ENCODE data around the gene DUSP5. TPM values are rescaled to one million over a fixed set of nuclear protein-coding genes. Genes with fewer than 3 reads are reported as not detected.
"Not testable (repeated sequence)": the region's sequence is repeated elsewhere in the genome, so short reads cannot be mapped to it uniquely, and the experiment has no call there.

DUSP5 gene
- total and polyA plus RNA-seq, 8 donors: 9.4 to 21.9 (median 20.3) TPM

DNA sequence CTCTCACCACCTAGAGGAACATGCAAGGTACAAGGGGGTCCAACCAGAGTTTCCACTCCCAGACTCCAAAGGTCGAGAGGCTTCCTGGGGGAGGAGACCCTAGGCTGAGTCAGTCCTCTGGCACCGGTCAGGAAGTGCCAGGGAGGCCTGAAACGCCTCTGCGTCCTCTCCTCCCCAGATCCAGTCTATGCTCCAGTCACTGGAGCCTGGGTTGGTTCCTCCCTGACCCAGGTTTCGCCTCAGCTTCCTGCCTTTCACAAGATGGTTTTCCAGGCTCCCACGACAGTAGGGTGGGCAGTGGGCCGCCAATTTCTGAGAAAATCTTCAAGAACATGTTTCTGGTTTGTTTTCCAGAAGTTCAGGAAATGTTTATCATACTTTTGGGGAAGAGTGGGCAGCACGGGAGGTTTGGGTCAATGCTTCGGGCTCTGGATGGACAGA, 30.0 kb downstream of the DUSP5 start:
- ATAC-seq: no peak

DNA sequence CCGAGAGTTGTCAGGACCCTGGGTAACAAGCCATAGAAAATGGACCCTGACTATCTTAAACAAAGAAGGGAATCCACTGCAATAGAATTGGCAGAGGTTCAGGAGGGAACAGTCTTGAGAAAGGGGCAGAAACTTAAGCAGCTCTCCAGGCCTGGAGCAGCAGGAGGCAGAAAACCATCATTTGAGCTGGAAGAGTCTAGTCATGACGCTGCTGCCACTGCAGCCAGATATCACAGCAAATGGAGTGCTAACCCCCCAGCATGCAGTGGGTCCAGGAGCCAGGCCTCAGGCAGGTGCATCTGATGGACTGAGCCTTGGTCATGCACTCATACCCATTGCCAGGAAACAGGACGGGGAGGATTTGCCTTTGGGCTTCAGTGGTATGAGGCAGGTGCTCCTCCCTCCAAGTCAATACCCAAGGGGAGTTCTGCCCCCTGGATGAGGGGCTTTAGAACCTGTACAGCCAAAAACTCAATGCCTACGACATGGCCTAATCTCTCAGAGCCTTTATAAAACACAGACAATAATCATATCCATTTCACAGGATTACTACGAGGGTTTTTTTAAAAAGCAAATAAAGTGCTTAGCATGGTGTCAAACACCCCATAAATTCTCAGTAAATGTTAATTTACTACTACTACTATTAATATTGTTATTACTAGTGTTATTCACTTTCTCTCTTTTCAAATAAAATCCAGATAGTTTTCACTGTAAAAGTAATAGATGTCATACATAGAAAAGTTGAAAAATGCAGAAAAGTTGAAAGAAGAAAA, 30.7 kb downstream of the DUSP5 start:
- TF ChIP-seq, protein P1, sequence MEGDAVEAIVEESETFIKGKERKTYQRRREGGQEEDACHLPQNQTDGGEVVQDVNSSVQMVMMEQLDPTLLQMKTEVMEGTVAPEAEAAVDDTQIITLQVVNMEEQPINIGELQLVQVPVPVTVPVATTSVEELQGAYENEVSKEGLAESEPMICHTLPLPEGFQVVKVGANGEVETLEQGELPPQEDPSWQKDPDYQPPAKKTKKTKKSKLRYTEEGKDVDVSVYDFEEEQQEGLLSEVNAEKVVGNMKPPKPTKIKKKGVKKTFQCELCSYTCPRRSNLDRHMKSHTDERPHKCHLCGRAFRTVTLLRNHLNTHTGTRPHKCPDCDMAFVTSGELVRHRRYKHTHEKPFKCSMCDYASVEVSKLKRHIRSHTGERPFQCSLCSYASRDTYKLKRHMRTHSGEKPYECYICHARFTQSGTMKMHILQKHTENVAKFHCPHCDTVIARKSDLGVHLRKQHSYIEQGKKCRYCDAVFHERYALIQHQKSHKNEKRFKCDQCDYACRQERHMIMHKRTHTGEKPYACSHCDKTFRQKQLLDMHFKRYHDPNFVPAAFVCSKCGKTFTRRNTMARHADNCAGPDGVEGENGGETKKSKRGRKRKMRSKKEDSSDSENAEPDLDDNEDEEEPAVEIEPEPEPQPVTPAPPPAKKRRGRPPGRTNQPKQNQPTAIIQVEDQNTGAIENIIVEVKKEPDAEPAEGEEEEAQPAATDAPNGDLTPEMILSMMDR (IDR thresholded peaks at IDR 0.05): no peak
- H3K36me3 ChIP-seq: no peaks in the 10 kb centered on the region
- H3K27ac ChIP-seq: no peak overlapping the region
- H3K9me3 ChIP-seq: no peaks in the 10 kb centered on the region
- DNase-seq: no peak
- intact Hi-C loops (cut with DNase I): no loop called here
- H3K27me3 ChIP-seq: peaks cover 0 to 9% of the 10 kb centered on the region in 2 donors
- H3K4me1 ChIP-seq: peaks cover 0 to 7% of the 10 kb centered on the region in 2 donors
- no peak for ATAC-seq
- H3K4me3 ChIP-seq: no peak overlapping the region

More for the DNA sequence above, 30.0 kb downstream of the DUSP5 start:
- intact Hi-C loops (cut with DNase I): no loop called here
- H3K4me3 ChIP-seq: no peak overlapping the region
- H3K27ac ChIP-seq: no peak overlapping the region
- H3K27me3 ChIP-seq: peaks cover 0 to 9% of the 10 kb centered on the region in 2 donors
- H3K36me3 ChIP-seq: no peaks in the 10 kb centered on the region
- TF ChIP-seq, protein P1 (IDR thresholded peaks at IDR 0.05): no peak
- DNase-seq: no peak
- no peaks in the 10 kb centered on the region for H3K9me3 ChIP-seq
- peaks cover 0 to 7% of the 10 kb centered on the region in 2 donors for H3K4me1 ChIP-seq

- H3K36me3 ChIP-seq, H3K4me1 ChIP-seq, ATAC-seq: not testable (repeated sequence)
These were observed 31.4 kb downstream of the DUSP5 start for GRCh38 chr10:110528997-110529524.

DNA sequence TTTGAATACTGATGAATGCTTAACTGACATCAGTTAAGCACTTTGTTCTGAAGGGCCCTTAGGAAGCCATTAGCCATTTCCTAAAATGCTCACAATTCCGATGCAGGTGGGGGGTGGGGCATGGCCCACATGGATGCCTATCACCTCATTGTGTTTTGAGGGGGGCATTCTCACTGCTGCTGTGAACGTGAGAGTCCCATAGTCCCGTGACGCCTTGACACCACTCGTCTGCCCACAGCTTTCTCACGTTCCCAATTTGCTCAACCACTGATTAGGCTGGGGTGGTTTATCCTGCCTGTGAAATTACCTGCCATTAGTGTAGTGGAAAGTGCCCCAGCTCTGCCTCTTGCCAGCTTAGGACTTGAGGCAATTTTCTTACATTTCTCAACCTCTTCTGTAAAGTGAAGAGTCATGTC, 31.9 kb downstream of the DUSP5 start:
- H3K36me3 ChIP-seq: no peaks in the 10 kb centered on the region
- H3K4me1 ChIP-seq: peaks cover 0 to 7% of the 10 kb centered on the region in 2 donors
- intact Hi-C loops (cut with DNase I): no loop called here
- H3K27me3 ChIP-seq: peaks cover 0 to 9% of the 10 kb centered on the region in 2 donors
- ATAC-seq (peak; percentile 41), DNase-seq (no peak)
- TF ChIP-seq, protein P1 (IDR thresholded peaks at IDR 0.05): no peak
- no peaks in the 10 kb centered on the region for H3K9me3 ChIP-seq
- H3K27ac ChIP-seq: no peak overlapping the region
- no peak overlapping the region for H3K4me3 ChIP-seq

More at GRCh38 chr10:110528997-110529524, 31.4 kb downstream of the DUSP5 start:
- H3K9me3 ChIP-seq; intact Hi-C loops (cut with DNase I); DNase-seq; H3K27ac ChIP-seq; H3K4me3 ChIP-seq; H3K27me3 ChIP-seq: not testable (repeated sequence)

DNA sequence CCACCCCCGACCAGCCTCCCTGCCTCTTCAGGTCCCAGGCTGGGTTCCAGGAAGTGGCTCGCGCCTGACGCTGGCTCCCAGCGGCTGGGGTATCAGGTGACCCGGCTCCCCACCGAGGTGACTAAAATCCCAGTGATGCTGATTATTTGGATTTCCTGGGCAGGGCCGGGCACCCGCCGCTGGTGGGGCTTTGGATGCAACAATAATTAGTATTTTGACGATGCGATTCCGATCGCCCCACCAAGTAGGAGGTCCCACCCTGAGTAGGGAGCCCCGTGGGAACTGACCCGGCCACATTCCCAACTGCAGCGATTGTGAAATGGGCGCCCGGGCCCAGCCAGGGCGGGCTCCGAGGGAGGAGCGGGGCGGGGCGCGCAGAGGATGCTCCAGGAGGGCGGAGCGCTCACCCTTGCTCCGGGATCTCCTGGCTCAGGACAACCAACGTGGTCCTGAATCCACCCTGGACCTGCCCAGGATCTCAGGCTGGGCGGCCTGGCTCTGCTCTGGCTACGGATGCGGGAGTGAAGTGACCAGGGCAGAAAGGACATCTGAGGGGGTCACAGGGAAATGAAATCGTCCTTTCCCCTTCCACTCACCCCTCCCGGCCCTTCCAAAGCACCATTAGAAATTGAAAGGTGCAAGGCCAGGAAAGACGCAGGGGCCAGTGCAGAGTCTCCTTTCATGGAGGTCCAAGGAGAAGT, 32.6 kb downstream of the DUSP5 start:
- DNase-seq (peak; percentile 26 to 88 (median 56)), ATAC-seq (peak; percentile 94)
- intact Hi-C loops (cut with DNase I): no loop called here
- H3K9me3 ChIP-seq: no peaks in the 10 kb centered on the region
- TF ChIP-seq, protein P1 (IDR thresholded peaks at IDR 0.05): no peak
- H3K4me1 ChIP-seq: peaks cover 0 to 7% of the 10 kb centered on the region in 2 donors
- peaks cover 0 to 9% of the 10 kb centered on the region in 2 donors for H3K27me3 ChIP-seq
- H3K4me3 ChIP-seq: peak overlapping the region in 1 of 2 donors; percentile 18
- no peaks in the 10 kb centered on the region for H3K36me3 ChIP-seq
- H3K27ac ChIP-seq: no peak overlapping the region
